ENCODE results near the gene SLC6A19.
A peak's percentile ranks its signal among the peaks of the same experiment; 100 is the strongest.

The SLC6A19 gene

DNA sequence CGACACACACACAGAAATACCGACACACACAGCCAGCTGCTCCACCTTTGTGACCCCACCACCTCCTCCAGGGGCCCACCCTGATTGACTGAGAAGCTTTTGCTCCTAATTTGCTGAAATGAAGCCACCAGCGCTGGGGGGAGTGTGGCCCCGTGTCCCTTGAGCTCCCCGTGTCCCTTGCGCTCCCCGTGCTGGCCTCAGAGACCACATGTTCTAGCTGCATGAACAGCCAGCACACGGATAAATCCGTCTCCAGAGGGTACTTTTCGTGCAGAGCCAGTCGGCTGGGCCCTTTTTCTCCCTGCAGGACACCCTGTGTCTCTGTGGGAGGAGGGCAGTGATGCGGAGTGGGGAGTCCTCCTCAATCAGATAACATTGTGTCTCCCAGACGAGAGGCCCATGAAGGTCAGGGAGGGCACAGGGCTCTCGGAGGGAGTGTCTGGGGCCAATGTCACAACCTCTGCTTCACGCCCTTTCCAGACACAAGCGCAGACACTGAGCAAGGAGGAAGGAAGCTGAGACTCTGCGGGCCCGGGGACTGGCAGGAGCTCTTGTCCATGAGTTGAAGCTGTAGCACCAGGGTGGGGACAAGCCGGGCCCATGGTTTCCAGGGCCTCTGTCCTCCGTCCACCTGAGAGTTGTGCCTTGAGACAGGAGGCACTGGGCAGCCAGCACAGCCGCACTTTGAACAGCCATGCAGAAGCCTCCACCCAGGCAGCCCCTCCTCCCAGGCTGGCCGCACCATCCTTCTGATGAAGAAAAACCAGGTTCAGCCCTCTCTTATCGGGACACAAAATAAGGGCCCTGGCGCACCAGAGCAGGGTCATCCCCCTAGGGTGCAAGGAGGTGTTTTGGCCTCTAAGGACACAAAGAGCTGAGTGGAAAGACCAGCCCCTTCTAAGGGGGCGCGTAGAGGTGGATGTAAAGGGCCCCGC, 36.4 kb upstream of the SLC6A19 start:
- no peak for TF ChIP-seq MYNN (tag by site-specific recombination; IDR thresholded peaks at IDR 0.05; ENCODE audit: borderline replicate concordance)
- TF ChIP-seq GLIS2 (tag by site-specific recombination; IDR thresholded peaks at IDR 0.05): no peak
- no peak for TF ChIP-seq WT1 (tag by site-specific recombination; IDR thresholded peaks at IDR 0.05)
- no peak for TF ChIP-seq KLF10 (tag by site-specific recombination; IDR thresholded peaks at IDR 0.05)
- TF ChIP-seq, protein P1, sequence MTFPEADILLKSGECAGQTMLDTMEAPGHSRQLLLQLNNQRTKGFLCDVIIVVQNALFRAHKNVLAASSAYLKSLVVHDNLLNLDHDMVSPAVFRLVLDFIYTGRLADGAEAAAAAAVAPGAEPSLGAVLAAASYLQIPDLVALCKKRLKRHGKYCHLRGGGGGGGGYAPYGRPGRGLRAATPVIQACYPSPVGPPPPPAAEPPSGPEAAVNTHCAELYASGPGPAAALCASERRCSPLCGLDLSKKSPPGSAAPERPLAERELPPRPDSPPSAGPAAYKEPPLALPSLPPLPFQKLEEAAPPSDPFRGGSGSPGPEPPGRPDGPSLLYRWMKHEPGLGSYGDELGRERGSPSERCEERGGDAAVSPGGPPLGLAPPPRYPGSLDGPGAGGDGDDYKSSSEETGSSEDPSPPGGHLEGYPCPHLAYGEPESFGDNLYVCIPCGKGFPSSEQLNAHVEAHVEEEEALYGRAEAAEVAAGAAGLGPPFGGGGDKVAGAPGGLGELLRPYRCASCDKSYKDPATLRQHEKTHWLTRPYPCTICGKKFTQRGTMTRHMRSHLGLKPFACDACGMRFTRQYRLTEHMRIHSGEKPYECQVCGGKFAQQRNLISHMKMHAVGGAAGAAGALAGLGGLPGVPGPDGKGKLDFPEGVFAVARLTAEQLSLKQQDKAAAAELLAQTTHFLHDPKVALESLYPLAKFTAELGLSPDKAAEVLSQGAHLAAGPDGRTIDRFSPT (tag by site-specific recombination; IDR thresholded peaks at IDR 0.05): no peak
- TF ChIP-seq ZNF394 (tag by site-specific recombination; IDR thresholded peaks at IDR 0.05; ENCODE audit: borderline replicate concordance): no peak
- no peak for TF ChIP-seq ZNF114 (tag by site-specific recombination; IDR thresholded peaks at IDR 0.05)
- no peak for TF ChIP-seq REPIN1 (tag by site-specific recombination; IDR thresholded peaks at IDR 0.05; ENCODE audit: low read depth)
- Histone ChIP-seq H3K36me3 (ENCODE audit: control insufficient read depth in 2 of 2, insufficient read depth in 1 of 2, low read length in 2 of 2) (no peaks in the 10 kb centered on the region), H3K4me3 (ENCODE audit: low read depth, low read length) (no peak overlapping the region), H3K27ac (ENCODE audit: extremely low read depth, low read depth, low read length) (no peak overlapping the region), H3K4me1 (ENCODE audit: control insufficient read depth, insufficient read depth, low read length) (no peaks in the 10 kb centered on the region), H3K9me3 (ENCODE audit: control insufficient read depth, insufficient read depth, low read depth, low read length) (no peaks in the 10 kb centered on the region)
- ChIA-PET POLR2A (no interaction called here), CTCF (interaction anchor here (0.6 to 1.9 kb wide), 7 partner anchors 9 to 241 kb away, joined by 3 to 9 read pairs (median 4); no protein-coding TSS in a partner anchor)

DNA sequence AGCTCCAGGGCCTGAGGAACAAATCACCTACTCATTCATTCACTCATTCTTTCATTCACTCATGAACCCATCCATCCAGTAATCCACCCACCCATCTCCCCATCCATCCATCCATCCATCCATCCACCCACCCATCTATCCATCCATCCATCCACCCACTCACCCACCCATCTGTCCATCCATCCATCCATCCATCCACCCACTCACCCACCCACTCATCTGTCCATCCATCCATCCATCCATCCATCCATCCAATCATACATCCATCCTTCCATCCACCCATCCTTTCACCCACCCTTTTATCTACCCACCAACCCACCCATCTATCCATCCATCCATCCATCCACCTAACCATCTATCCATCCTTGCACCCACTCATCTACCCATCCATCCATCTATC, 35.5 kb upstream of the SLC6A19 start:
- H3K4me3 ChIP-seq (ENCODE audit: low read depth, low read length): no peak overlapping the region
- no peaks in the 10 kb centered on the region for H3K4me1 ChIP-seq (ENCODE audit: control insufficient read depth, insufficient read depth, low read length)
- POLR2A ChIA-PET: no interaction called here
- no peaks in the 10 kb centered on the region for H3K9me3 ChIP-seq (ENCODE audit: control insufficient read depth, insufficient read depth, low read depth, low read length)
- no peak overlapping the region for H3K27ac ChIP-seq (ENCODE audit: extremely low read depth, low read depth, low read length)
- no peaks in the 10 kb centered on the region for H3K36me3 ChIP-seq (ENCODE audit: control insufficient read depth in 2 of 2, insufficient read depth in 1 of 2, low read length in 2 of 2)
- CTCF ChIA-PET: interaction anchor here (0.7 to 1.9 kb wide), 6 partner anchors 9 to 242 kb away, joined by 3 to 9 read pairs (median 4); no protein-coding TSS in a partner anchor
- TF ChIP-seq ZNF366 (tag by site-specific recombination; conservative IDR thresholded peaks at IDR 0.05): peak; percentile 86
- peak; percentile 81 for TF ChIP-seq ZFHX2 (tag by site-specific recombination; conservative IDR thresholded peaks at IDR 0.05)
- no peak for TF ChIP-seq KLF10 (tag by site-specific recombination; IDR thresholded peaks at IDR 0.05)
- peak; percentile 92 for TF ChIP-seq EGR2 (tag by site-specific recombination; IDR thresholded peaks at IDR 0.05; ENCODE audit: low read depth)
- TF ChIP-seq KLF1 (tag by site-specific recombination; IDR thresholded peaks at IDR 0.05): 0 out of 2 replicates have a peak, but pooled peaks have one; percentile 7

DNA sequence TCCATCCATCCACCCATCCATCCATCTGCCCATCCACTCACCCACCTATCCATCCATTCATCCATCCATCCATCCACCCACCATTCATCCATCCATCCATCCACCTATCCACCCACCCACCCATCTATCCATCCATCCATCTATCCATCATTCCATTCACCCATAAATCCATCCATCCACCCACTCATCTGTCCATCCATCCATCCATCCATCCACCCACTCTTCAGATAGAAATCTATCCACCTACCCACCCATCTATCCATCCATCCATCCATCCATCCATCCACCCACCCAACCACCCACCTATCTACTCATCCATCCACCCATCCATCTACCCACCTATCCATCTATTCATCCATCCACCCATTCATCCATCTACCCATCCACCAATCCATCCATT, 35.0 kb upstream of the SLC6A19 start:
- ChIA-PET CTCF (no interaction called here), POLR2A (no interaction called here)
- Histone ChIP-seq H3K36me3 (ENCODE audit: control insufficient read depth in 2 of 2, insufficient read depth in 1 of 2, low read length in 2 of 2) (no peaks in the 10 kb centered on the region), H3K27ac (ENCODE audit: extremely low read depth, low read depth, low read length) (no peak overlapping the region), H3K4me3 (ENCODE audit: low read depth, low read length) (no peak overlapping the region), H3K9me3 (ENCODE audit: control insufficient read depth, insufficient read depth, low read depth, low read length) (no peaks in the 10 kb centered on the region), H3K4me1 (ENCODE audit: control insufficient read depth, insufficient read depth, low read length) (no peaks in the 10 kb centered on the region)
- TF ChIP-seq SALL2 (tag by site-specific recombination; IDR thresholded peaks at IDR 0.05; ENCODE audit: borderline replicate concordance) (0 out of 2 replicates have a peak, but pooled peaks have one; percentile 35), ZBTB17 (tag by site-specific recombination; IDR thresholded peaks at IDR 0.05) (peak; percentile 86), ZFHX2 (tag by site-specific recombination; conservative IDR thresholded peaks at IDR 0.05) (peak; percentile 83), ZNF621 (tag by site-specific recombination; IDR thresholded peaks at IDR 0.05) (no peak), KLF10 (tag by site-specific recombination; IDR thresholded peaks at IDR 0.05) (no peak), EGR2 (tag by site-specific recombination; IDR thresholded peaks at IDR 0.05; ENCODE audit: low read depth) (peak; percentile 96), SP3 (tag by site-specific recombination; IDR thresholded peaks at IDR 0.05) (no peak), ZNF707 (tag by site-specific recombination; IDR thresholded peaks at IDR 0.05) (peak; percentile 26; the same call in 1 of the 2 replicates), ZNF366 (tag by site-specific recombination; conservative IDR thresholded peaks at IDR 0.05) (peak; percentile 96), ZNF501 (tag by site-specific recombination; IDR thresholded peaks at IDR 0.05) (no peak)
- TF ChIP-seq, protein P2, sequence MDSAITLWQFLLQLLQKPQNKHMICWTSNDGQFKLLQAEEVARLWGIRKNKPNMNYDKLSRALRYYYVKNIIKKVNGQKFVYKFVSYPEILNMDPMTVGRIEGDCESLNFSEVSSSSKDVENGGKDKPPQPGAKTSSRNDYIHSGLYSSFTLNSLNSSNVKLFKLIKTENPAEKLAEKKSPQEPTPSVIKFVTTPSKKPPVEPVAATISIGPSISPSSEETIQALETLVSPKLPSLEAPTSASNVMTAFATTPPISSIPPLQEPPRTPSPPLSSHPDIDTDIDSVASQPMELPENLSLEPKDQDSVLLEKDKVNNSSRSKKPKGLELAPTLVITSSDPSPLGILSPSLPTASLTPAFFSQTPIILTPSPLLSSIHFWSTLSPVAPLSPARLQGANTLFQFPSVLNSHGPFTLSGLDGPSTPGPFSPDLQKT (IDR thresholded peaks at IDR 0.05; ENCODE audit: borderline replicate concordance, low read depth, low read length): no peak
